Upper lobe of left lung (tissue), 4 donors: ENCODE results near the gene LILRB1.

Source experiments
- EP300 ChIP-seq, 4 donors: sonication (generic); formaldehyde crosslinking; IDR thresholded peaks; one replicate each; pipeline ENCODE4 v1.5.1; 2017; ENCODE audit warnings: antibody characterized with exemption in 4 of 4, control low read depth in 2 of 4
- POLR2A ChIP-seq, 4 donors: fragments of 450-650 bp; IDR thresholded peaks; one replicate each; pipeline ENCODE4 v1.5.1; 2016 to 2017; ENCODE audit warnings: antibody characterized with exemption in 4 of 4, mild to moderate bottlenecking in 2 of 4

DNA sequence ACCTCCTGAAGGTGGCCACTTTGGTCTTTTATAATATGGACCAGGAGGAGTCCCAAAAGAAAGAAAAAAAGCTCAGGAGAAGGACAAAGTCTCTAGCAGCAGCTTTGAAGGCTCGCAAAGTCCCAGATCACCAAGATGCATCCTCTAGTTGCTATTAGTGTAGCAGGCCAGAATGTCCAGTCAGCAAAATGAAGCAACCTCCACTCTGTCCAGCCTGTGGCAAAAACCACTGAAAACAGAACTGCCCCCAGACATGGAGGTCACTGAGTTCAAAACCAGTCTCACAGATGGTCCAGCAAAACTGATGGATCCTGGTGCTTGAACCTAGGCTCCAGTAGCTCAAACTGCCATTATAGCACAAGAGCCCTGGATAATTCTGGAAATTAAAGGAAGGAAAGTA, 42.9 kb downstream of the LILRB1 start:
- TF ChIP-seq POLR2A (IDR thresholded peaks at IDR 0.05) (no peak), EP300 (IDR thresholded peaks at IDR 0.05) (no peak)
